ENCODE data around the gene FAM193A.

The FAM193A gene

DNA sequence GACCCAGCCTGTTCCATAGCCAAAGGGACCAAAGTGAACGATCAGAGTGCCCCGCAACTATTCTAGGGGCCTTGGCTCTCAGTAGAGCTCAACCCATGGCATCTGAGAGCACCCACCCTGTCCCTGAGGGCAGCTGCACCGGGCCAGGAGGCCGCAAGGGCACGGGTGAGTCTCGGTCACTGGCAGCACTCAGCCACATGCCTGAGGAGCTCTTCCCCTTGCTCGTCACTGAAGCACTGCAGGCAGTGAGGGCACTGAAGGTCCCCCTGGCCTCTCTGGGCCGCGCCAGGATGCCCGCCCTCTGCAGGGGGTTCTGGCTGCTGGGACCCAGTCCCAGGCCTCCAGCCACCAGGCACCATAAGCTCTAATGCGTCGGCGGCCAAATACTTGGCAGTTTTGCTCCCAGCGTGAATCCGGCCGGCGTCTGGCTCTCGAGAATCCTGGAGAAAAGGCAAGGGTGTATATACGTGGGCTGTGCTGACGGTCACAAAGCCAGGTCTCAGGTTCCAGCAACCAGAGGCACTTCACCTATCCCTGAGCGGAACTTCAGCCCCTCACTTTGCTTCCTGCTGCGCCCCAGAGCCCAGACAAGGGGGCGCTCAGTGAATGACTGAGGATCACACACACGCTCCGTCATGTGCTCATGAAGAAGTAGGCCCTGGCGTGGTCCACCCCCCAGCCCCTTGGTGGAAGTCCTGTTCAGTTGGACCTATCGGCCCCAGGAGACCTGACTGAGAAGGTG is 205.8 kb downstream of the FAM193A start:
- TF ChIP-seq GATA3 (IDR thresholded peaks at IDR 0.05; ENCODE audit: low read depth, low read length) (no peak), GATA2 (IDR thresholded peaks at IDR 0.05; ENCODE audit: low read depth, low read length) (no peak)

DNA sequence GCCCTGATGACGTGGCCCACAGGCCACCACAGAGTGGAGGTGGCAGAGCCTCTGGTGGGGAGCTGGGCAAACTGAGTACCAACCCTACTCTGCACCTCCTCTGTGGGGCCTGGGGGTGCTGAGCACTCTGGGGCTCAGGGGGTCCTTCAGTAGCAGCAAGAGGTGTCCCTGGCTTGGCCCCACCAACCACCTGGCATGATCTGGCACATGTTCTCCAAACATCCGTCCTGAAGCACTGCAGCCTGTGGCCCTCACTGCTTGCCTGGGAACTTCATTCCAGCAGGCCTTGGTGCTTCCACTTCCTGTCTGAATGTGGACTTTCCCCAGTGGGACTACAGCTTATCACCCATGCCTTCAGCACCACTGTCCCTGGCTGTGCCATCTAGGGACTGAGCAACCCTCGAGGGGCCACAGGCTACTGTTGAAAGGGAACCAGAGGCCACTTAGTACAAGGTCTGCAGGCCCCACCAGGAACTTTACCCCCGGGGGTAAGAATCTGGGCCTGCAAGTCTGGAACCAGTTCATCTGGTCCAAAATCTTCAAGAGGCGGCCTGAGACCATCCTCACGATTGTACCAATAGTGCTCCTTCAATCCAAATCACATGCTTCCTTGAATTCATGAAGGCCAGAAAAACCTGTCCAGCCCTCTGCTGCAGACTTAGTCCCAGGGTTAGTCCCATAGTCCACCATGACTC is 206.5 kb downstream of the FAM193A start:
- TF ChIP-seq GATA3 (IDR thresholded peaks at IDR 0.05; ENCODE audit: low read depth, low read length) (no peak), GATA2 (IDR thresholded peaks at IDR 0.05; ENCODE audit: low read depth, low read length) (no peak)

GRCh38 chr4:2743518-2744445 is 207.3 kb downstream of the FAM193A start:
- TF ChIP-seq GATA2 (IDR thresholded peaks at IDR 0.05; ENCODE audit: low read depth, low read length) (no peak), GATA3 (IDR thresholded peaks at IDR 0.05; ENCODE audit: low read depth, low read length) (no peak)

- TF ChIP-seq GATA3 (IDR thresholded peaks at IDR 0.05; ENCODE audit: low read depth, low read length) (no peak), GATA2 (IDR thresholded peaks at IDR 0.05; ENCODE audit: low read depth, low read length) (no peak)
Observed at GRCh38 chr4:2744576-2745270, 208.3 kb downstream of the FAM193A start.

GRCh38 chr4:2745516-2745915 is 209.1 kb downstream of the FAM193A start:
- no peak for TF ChIP-seq GATA3 (IDR thresholded peaks at IDR 0.05; ENCODE audit: low read depth, low read length)
- TF ChIP-seq GATA2 (IDR thresholded peaks at IDR 0.05; ENCODE audit: low read depth, low read length): no peak

DNA sequence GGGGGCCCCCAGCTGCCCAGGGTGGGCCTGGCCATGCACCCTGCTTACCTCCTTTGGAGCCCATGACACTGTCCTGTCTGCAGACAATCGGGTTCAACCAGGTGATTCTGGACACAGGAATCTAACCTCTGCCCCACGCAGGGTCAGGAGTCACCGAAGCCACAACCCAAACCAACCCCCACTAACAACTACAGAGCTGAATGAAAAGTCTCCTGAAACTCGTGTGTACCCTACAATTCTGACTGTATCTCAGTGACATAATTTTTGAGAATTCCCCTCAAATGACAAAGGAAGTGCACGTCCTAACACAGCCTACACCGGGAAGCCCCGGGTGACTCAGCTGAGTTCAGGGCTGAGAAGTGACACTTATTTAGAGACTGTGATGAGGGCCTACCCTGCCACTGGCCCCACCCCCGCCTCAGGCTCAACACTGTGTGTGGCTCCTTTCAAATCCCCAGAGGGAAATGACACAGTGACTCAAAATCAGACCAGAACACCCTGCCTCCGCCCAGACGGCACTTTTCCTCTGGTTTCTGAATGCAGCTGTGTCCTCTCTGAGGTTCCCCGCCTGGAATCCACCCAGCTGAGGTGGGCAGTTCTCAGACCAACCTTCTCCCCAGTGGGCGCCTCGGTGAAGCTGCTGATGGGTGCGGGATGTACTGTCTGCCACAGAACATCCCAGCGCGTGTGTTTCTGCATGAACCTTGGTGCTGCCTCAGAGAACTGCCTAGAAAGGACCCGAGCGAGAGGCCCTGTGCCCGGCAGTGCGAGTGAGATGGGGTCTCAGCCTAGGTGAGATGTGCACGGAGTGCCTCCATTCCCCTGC is 209.7 kb downstream of the FAM193A start:
- TF ChIP-seq GATA2 (IDR thresholded peaks at IDR 0.05; ENCODE audit: low read depth, low read length) (no peak), GATA3 (IDR thresholded peaks at IDR 0.05; ENCODE audit: low read depth, low read length) (no peak)

DNA sequence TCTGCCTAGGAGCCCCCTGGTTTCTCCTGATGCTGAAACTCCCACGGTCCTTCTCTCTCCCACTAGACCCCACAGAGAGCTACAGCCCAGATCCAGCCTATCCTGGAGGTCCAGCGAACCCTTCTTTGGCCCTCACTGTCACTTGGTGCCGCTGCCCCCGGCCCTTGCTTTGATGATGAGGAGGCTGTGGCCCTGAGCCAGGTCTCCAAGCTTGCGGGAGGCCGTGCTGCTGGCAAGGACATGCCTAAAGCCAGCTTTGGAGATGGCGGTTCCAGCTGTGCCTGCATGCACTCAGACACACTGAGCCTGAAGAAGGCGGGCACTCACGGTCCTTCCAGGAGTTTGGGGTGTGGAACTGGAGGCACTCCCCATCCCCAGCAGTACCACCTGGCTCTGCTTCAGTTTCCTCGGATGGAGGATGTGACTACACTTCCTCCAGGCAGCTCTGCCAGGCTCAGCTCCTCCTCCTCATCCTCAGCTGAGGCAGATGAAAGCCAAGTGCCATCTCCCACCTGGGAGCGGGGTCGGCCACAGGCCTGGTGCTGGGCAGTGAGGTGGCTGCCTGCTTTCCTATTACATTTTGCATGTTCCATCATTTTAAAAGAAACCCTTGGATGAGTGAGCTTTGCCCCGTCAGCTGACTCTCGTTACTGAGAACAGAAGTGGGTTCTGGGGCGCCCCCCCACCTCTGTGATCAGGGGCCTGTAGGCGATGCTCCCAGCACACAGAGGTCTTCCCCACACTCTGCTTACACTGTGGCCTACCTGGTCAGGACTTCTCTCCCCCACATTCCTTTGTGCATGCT is 210.6 kb downstream of the FAM193A start:
- TF ChIP-seq GATA3 (IDR thresholded peaks at IDR 0.05; ENCODE audit: low read depth, low read length) (no peak), GATA2 (IDR thresholded peaks at IDR 0.05; ENCODE audit: low read depth, low read length) (no peak)

DNA sequence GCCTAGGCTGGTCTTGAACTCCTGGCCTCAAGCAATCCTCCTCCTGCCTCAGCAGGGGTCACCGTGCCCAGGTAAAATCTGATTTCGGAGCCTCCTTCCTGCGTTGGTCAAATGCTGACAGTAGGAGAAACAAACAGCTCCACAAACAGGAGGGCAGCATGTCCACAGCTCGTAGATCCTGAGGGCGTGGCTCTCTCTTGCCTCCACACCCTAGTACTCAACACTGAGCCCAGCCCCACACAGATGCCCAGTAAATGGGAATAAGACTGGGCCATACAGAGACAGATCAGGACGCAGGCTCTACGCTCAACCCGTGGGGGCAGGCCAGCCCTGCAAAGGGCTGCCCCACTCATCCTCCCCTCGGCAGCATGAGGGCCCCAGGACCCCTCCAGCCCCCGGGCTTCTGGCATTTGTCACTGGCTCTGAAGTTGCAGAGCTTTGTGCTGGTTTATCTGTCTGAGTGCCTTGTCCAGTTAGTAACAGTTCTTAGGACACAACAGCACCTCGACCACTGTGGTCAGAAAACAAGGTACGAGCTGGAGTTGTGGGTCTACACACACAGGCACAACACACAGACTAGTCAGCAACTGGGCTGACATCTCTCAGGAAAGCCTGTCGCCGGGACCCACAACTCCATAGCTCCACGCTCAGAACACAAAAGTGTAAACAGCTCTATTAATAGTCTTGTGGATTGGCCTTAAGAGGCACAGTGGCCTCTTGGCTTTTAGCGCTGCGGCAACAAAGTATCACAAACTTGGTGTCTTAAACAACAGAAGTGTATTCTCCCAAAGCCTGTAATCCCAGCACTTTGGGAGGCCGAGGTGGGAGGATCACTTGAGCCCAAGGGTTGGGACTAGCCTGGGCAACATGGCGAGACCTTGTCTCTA is 214.5 kb downstream of the FAM193A start:
- TF ChIP-seq GATA3 (IDR thresholded peaks at IDR 0.05; ENCODE audit: low read depth, low read length) (no peak), GATA2 (IDR thresholded peaks at IDR 0.05; ENCODE audit: low read depth, low read length) (no peak)

DNA sequence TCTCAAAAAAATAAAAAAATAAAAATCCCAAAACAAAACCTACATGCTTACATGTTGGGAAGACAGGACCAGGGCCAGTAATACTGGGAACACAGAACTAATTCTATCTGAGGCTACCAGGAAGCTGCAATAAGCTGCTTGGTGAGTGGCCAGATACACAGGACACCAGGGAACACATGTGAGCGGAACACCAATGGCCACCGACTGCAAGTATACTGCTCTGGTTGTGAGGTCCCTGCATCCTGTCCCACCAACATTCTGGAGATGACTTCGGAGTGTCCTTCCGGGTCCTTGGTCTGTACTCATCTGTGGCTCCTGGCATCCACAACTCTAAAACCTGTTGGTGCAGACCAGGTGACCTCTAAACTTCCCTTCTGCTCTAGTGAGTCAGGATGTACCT is 217.0 kb downstream of the FAM193A start:
- TF ChIP-seq GATA2 (IDR thresholded peaks at IDR 0.05; ENCODE audit: low read depth, low read length) (no peak), GATA3 (IDR thresholded peaks at IDR 0.05; ENCODE audit: low read depth, low read length) (no peak)

DNA sequence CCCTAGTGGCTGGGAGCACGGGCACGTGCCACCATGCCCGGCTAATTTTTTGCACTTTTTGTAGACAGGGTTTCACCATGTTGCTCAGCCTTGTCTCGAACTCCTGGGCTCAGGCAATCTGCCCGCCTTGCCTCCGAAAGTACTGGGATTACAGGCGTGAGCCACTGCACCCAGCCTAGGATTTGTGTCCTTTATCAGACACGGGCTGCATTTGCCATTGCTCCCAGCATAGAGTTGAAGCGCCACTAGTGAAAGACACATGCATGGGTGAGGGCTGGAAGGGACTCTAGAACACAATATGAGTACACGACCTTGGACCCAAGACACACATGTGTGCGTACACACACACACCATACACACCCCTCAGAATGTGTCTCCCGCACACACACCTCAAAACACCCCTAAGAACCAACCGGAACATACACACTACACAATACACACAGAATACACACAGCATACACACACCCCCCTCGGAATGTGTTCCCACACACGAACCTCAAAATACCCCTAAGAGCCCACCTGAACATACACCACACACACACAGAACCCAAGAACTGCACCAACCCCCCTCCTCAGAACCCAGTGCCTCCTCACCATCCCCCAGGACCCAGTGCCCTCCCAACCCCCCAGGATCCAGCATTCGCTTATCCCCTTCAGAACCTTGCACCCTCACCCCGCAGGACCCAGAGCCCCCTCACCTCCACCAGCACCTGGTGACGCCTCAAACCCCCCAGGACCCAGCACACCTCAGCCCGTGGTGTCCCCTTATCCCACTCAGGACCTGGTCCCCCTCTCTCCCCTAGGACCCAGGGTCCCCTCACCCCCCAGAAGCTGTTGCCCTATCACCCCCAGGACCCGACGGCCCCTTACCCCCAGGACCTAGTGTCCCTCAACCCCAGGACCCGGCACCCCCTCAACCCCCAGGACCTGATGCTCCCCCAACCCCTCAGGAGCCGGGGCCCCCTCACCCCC is 218.7 kb downstream of the FAM193A start:
- TF ChIP-seq GATA2 (IDR thresholded peaks at IDR 0.05; ENCODE audit: low read depth, low read length) (no peak), GATA3 (IDR thresholded peaks at IDR 0.05; ENCODE audit: low read depth, low read length) (no peak)

All from SH-SY5Y (cell line).